Kidney tubule cell (primary cell): Measurements from ENCODE around the gene SYT17.

Experiments
- DNase-seq: peaks from one replicate; pipeline ENCODE4 v3.0.0-alpha.2; 2018; ENCODE audit warnings: low spot score

SYT17 gene

GRCh38 chr16:19264123-19264673 is 96.2 kb downstream of the SYT17 start:
- no peak for DNase-seq

DNA sequence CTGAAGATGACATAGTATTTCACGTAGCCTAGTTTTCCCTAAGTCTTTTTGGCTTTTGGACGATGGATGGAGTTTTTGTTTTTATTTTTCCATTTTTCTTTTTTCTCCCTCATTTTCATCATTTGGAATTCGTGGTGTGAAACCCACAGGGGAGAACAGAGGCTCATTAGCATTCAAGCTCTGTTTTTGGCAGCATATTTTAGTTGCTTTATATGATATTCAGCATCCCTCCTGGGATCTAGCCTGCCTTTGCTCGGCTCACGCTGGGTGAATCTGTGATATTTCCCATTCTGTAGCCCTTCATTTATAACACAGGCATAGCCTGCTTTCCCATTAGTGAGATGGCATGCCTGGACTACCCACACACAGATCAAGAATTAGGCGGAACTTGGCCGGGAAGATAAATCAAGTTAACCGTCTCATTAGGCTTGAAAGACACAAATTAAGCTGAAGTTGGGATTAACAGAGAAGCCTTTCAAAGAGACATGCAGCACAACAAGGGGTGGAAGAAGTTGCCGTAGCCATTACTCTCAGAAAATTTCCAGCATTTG is 97.4 kb downstream of the SYT17 start:
- no peak for DNase-seq

GRCh38 chr16:19266774-19267173 is 98.7 kb downstream of the SYT17 start:
- no peak for DNase-seq

- DNase-seq: no peak
Measured at GRCh38 chr16:19269098-19269497, 101.1 kb downstream of the SYT17 start.

DNA sequence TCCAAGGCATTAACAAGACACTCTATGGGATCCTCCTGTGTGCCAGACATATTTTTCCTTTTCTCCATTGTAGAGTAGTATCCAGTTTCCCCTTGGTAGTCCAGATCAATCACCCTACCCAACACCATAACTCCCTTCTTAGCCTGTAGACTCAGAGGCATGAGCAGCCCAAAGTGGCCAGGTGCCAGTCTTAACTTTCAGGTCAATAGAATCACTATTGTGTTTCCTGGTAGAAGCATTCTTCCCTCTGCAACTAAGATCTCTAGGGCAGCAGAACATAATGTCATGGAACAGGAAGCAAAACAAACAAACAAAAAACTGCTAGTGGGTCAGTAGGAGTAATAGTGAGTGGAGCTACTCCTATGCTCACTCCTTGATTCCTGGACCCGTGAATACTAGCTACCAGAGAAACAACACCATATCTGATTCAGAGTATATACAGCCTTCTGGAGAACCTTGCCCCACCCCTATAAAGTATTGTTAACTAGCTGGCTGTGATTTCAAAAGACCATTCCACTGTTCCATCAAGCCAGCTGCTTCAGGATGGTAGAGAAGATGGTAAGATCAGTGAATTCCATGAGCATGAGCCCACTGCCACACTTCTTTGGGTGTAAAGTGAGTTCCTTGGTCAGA is 106.2 kb downstream of the SYT17 start:
- DNase-seq: no peak

DNA sequence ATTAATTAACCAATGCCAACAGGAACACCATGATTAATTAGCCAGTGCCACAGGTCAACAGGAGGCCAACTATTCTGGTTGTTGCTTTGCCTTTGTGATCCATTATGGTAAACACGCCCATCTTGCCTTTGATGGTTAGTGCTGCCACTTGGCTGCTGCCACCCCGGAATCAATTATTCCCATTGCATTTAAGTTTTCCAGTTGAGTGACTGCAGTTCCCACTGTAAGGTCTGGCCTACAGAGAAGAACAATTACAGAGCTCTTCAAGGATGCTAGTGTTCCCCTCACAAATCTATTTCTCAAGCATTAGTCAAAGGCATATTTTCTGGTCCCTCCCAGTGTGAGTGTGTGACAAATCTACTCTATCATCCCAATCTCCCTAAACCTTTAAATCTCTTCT is 110.4 kb downstream of the SYT17 start:
- DNase-seq: no peak

DNA sequence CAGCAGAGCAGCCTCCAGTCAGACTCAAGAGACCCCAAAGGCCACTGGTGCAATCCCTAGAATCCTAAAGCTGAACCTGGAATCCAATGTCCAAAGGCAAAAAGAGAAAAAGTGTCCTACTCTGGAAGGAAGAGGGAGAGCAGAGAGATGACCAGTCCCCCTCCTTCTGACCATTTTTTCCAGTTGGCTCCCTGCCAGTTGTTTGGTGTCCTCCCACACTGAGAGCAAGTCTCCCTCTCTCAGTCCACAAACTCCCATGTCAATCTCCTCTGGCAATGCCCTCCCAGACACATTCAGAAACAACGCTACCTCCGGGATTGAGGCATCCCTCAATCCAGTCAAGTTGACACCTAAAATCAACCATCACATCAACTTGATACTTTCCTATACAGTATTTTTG is 113.2 kb downstream of the SYT17 start:
- no peak for DNase-seq

- no peak for DNase-seq
Measured at GRCh38 chr16:19282101-19282500, 114.1 kb downstream of the SYT17 start.

- peak; percentile 49 for DNase-seq
Measured at GRCh38 chr16:19283637-19284036, 115.6 kb downstream of the SYT17 start.

GRCh38 chr16:19284207-19284606 is 116.2 kb downstream of the SYT17 start:
- DNase-seq: peak; percentile 83

GRCh38 chr16:19285431-19285830 is 117.4 kb downstream of the SYT17 start, which contains the start of gene CLEC19A:
Gene CLEC19A (plus strand): TSS chr16:19285731. CDS start chr16:19285852, 121 bp downstream.
- no peak for DNase-seq

DNA sequence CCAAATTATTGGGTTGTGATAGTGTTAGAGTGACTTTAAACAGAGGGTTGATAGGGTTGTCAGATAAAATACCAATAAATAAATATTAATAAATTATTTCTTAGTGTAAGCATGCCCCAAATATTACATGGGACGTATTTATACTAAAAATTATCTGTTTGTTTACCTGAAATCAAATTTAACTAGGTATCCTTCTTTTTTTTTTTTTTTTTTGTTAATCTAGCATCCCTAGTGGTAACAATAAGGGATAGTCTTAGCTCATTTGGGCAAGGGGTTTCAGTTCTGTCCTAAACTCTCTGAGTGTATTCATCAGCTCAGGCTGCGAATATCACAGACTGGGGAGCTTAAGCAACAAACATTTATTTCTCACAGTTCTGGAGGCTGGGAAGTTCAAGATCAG is 118.8 kb downstream of the SYT17 start:
- DNase-seq: no peak

DNA sequence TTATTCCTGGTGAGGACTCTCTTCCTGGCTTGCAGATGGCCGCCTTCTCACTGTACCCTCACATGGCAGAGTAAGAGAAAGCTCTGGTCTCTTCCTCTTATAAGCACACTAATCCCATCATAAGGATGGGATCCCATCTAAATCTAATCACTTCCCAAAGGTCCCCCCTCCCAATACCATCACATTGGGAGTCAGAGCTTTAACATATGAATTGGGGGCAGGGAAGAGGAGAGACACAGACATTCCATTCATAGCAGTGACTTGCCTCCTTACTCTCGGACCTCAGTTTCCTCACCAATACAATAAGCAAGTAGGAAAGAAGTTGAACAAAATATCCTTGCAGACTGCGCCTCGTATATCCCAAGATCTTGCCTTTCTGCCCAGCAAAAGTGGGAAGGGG is 119.2 kb downstream of the SYT17 start:
- DNase-seq: no peak

DNA sequence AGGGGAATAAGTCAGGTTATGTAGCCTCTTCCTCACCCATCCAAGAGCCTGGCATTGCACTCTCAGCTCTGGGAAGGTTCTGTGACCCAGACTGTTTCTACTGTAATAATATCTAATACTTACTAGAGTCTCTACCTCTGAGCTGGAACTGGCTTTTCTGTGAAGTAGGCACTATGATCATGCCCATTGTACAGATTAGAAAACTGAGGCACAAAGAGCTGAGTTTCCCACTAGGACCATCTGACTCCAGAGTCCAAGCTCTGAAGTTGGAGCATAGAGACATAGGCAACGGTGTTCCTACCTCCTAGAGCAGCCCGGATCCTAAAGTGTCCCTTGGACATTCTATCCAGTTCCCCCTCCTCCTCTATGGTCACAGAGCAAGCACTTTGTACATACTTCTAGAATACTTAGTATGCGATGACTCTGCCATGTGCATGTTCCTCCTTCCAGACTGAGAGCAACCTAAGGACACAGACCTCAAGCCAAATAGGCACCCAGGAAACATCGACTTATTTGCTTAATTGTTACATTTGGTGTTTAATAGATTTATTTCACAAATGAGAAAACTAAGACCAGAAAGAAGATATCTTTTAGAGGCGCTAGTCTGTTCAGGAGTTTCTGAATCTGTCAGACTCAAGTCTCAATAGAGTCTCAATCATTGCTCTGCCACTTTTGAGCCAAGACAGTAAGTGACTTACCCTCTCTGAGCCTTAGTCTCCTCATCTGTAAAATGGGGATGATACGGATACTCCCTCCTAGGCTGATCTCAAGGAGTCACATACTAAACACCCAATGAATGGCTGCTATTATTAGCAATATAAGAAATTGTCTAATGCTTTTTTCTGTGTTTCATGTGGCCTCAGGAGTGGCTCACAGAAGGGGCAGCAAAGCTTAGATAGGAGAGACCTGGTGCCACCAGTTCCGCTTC is 121.1 kb downstream of the SYT17 start:
- DNase-seq: no peak

DNA sequence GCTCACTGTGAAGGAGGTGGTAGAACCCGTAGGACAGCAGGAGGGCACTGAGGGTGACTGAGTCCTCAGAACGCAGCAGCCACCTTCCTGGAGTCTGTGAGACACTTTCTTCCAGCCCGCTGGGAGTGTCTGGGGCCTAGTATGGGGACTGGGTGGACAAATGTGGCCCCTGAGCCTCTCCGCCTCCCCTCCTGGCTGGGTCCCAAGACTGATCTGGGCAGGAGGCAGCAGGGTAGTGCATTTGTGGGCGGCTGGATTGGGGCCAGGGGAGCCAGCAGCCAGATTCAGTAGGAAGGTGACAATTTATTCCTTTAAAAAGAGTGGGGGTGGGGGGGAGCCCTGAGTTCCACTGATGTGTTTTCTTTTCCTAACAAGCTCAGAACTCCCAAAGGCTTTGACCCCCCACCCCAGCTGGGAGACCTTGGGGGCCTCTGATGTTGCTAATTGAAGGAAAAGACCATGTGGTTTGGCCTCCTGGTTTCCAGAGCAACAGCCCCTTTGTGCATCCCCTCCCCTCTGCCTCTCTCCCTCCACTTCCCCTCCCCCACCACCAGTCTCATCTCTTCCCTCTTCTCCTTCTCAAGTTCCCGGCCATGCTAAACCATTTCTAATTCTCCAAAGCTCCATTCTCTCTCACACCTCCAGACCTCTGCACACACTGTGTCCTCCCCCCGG is 121.9 kb downstream of the SYT17 start:
- no peak for DNase-seq

DNA sequence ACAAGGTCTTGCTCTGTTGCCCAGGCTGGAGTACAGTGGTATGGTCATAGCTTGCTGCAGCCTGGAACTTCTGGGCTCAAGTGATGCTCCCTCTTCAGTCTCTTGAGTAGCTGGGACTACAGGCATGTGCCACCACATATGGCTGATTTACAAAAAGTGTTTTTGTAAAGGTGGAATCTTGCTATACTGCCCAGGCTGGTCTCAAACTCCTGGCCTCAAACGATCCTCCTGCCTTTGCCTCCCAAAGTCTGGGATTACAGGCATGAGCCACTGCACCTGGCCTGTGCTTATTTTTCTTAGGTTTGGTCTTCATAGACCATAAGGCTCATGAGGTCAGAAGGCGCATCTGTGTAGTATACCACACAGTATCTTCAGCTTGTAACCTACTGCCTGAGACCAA is 122.8 kb downstream of the SYT17 start:
- no peak for DNase-seq

- DNase-seq: peak; percentile 21
Measured at GRCh38 chr16:19291475-19291874, 123.4 kb downstream of the SYT17 start.

GRCh38 chr16:19292186-19292585 is 124.1 kb downstream of the SYT17 start:
- no peak for DNase-seq

- DNase-seq: no peak
Measured at GRCh38 chr16:19294156-19294649, 126.2 kb downstream of the SYT17 start.

DNA sequence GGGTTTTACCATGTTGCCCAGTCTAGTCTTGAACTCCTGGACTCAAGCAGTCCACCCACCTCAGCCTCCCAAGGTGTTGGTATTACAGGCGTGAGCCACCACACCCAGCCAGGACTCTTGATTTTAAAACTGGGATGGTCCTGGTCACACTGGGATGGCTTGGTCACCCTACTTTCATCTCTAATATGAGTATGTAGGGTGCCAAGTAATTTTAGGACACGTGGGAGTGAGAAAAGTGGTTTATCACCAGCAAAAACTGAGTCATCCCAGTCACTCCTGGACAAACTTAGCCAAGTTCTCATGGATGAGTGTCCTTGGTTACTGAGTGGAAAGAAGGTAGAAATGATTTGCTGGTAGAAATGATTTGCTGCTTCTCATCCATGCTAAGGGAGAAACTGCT is 127.4 kb downstream of the SYT17 start:
- DNase-seq: no peak

- DNase-seq: no peak
Measured at GRCh38 chr16:19297454-19297853, 129.4 kb downstream of the SYT17 start.

DNA sequence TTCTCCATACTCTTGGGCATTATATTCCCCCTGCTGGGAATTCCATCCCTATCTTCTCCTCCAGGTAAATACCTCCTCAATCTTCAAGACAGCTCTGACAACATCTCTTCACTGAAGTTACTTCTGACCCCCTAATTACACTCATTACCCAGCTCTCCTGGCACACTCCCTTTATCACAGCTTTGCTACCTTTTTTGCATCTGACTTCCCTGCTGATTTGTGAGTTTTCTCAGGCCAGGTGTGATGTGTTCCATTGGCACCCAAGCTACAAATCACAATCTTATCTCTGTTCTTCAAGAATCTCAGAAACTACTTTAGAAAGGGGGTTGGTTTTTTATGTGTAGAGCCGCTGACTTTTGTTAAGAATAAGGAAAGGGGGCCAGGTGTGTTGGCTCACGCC is 131.5 kb downstream of the SYT17 start:
- no peak for DNase-seq
